Measurements from ENCODE around the gene NCF1.
"Not testable (repeated sequence)": the region's sequence is repeated elsewhere in the genome, so short reads cannot be mapped to it uniquely, and the experiment has no call there.

NCF1 gene

GRCh38 chr7:74773760-74774750 lies at the start of gene NCF1:
NCF1 (plus strand) TSS chr7:74774011; CDS start chr7:74774032, 21 bp downstream.
- not testable (repeated sequence) for H3K4me3 ChIP-seq (ENCODE audit: low read length)

DNA sequence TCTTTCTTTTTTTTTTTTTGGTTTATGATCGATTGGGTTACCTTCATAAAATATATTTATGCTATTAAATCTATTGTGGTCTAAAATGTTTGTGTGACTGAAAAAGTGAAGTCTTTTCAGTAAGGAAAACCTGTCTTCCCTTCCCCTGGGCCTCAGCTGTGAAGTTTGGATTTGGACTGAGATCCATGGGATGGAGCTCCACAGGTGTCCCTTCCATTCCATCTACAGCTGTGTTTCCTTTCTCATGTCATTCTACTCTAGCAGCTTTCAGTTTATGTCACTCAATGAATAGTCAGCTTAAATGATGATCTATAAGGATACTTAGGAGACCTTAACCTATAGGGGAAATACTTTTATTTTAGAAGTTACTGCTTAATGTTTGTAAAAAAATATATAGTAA lies 48.0 kb upstream of the NCF1 start:
- no peak overlapping the region for H3K4me3 ChIP-seq (ENCODE audit: low read length)
- no peak for TF ChIP-seq ZNF274 (IDR thresholded peaks at IDR 0.05; ENCODE audit: low read depth, low read length)

DNA sequence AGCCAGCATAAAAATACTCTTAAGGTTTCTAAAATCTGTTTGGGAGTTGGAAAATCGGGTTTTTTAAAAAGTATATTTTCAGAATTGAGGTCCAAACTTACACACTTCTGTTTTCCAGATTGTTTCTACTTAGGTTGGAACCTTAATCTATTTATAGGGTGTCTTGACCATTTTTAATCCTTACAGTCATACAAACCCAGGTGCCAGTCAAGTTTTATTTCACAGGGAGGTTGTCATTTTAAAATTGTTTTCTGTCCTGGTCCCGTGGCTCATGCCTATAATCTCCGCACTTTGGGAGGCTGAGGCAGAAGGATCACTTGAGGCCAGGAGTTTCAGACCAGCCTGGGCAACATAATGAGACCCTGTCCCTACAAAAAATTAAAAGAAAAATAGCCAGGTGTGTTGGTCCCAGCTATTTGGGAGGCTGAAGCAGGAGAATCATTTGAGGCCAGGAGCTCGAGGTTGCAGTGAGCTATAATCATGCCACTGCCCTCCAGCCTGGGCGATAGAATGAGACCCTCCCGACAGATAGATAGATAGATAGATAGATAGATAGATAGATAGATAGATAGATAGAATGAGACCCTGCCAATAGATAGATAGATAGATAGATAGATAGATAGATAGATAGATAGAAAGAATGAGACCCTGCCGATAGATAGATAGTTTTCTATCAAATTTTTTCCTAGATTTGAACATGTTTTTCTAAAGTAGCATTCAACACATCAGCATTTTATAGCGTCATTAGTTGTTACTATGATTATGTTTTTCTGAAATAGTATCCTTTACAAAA lies 47.3 kb upstream of the NCF1 start:
- TF ChIP-seq ZNF274 (IDR thresholded peaks at IDR 0.05; ENCODE audit: low read depth, low read length), result no peak
- no peak overlapping the region for H3K4me3 ChIP-seq (ENCODE audit: low read length)

- not testable (repeated sequence) for H3K4me3 ChIP-seq (ENCODE audit: low read length)
These were observed 45.1 kb upstream of the NCF1 start for GRCh38 chr7:74728686-74729085.

GRCh38 chr7:74730186-74730585 lies 43.6 kb upstream of the NCF1 start:
- H3K4me3 ChIP-seq (ENCODE audit: low read length), result not testable (repeated sequence)

GRCh38 chr7:74739974-74740703 lies 33.7 kb upstream of the NCF1 start:
- H3K4me3 ChIP-seq (ENCODE audit: low read length), result not testable (repeated sequence)

GRCh38 chr7:74743936-74744557 lies 29.8 kb upstream of the NCF1 start:
- H3K4me3 ChIP-seq (ENCODE audit: low read length), result not testable (repeated sequence)

GRCh38 chr7:74753921-74754482 lies 19.8 kb upstream of the NCF1 start:
- not testable (repeated sequence) for H3K4me3 ChIP-seq (ENCODE audit: low read length)

DNA sequence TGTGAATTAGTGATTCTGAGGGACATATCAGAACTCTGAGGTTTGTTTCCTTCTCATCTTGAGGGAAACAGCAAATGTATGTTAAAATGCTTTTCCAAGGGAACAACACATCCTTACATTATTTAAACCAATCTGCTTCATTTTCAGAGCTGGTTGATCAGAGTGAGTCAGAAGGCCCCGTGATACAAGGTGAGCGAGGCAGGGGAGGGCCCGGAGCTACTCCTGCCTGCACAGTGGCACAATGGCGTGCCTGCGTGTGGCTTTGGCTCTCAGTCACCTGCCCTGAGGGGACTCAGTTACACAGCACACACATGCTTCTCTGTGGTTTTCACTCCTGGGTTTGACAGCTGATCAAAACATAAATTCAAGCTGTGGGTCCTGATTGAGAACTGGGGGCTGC lies 17.1 kb upstream of the NCF1 start:
- H3K4me3 ChIP-seq (ENCODE audit: low read length), result not testable (repeated sequence)

- H3K4me3 ChIP-seq (ENCODE audit: low read length), result not testable (repeated sequence)
These were observed 15.5 kb upstream of the NCF1 start for GRCh38 chr7:74758268-74758667.

DNA sequence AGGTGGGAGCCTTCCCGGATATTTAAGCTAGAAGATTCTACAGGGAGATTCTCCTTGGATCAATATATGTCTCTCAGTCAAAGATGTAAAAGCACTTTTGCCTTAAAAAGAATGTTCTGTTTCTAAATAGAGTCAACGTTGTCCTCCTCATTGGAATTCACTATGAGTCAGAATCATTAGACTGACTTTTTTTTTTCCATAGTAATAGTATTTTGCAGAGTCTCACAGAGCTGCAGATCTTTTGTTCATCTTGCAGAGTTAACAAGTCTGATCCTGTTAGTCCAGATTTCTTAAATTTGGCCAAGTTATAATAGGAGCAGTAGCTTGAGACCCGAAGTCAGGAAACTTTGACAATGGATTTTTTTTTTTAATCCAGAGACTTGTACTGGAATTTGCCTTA lies 14.8 kb upstream of the NCF1 start:
- not testable (repeated sequence) for H3K4me3 ChIP-seq (ENCODE audit: low read length)

DNA sequence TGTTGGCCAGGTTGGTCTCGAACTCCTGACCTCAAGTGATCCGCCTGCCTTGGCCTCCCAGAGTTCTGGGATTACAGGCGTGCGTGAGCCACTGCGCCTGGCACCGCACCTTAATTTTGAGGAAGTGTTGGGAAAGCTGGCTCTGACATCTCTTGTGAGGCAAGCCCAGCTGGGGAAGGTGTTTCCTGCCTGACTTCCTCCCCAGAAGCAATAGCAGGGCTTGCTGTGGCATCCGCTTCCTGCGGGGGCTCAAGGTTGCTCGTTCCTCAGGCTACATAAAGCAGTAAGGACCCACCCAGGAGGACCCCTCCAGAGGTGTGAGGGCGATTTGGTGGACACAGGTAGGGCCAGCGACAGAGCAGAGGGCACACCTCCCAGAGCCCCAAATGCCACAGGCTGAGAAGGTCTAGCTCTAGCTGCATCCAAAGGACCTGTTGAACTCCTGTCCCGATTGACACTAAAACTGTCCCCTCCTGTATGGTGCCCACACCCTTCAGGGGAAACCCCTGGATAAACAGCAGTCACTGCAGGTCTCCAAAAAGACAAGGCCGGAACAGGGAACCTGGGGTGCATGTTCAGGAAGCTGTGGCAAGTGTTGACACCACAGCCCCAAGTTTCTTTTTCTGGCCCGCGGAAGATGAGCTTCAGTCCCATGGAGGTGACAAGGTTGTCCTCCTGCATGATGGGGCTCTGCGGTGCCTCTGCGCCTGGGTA lies 8.4 kb upstream of the NCF1 start:
- not testable (repeated sequence) for H3K4me3 ChIP-seq (ENCODE audit: low read length)

DNA sequence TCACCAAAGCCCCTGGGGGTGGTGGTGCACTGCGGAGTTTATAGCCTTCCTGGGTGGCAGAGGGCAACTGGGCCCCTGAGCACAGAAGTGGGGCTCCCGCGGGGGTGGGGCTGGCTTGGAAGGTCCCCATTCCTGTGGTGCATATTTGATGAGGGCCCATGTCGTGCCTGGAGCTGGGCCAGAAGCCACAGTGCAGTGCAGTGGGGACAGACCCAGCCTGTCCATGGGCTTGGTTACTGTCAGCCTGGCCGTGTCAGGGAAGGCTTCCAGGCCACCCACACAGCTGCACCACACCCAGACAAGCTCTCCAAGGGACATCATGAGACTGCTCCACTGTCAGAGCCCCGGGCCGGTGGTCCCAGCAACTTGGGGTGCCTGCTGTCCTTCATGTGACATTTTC lies 7.3 kb upstream of the NCF1 start:
- not testable (repeated sequence) for H3K4me3 ChIP-seq (ENCODE audit: low read length)

DNA sequence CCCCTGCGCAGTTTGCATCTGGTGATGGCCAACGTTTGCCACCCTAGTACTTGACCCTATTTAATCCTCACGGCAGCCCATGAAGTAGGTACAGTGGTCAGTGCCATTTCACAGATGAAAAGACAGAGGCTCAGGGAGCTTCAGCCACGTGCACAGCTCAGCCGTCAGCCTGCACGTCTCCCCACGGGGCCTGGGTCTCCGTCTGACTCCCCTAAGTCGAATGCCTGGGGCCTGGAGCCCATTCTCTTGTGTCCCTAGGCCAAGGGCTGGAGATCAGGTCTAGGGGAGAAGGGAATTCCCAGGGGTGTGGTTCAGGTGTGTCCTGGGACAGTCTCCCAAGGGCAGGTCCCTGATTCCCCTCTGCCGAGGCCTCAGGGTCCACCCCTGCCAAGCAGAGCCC lies 6.8 kb upstream of the NCF1 start:
- H3K4me3 ChIP-seq (ENCODE audit: low read length), result not testable (repeated sequence)

DNA sequence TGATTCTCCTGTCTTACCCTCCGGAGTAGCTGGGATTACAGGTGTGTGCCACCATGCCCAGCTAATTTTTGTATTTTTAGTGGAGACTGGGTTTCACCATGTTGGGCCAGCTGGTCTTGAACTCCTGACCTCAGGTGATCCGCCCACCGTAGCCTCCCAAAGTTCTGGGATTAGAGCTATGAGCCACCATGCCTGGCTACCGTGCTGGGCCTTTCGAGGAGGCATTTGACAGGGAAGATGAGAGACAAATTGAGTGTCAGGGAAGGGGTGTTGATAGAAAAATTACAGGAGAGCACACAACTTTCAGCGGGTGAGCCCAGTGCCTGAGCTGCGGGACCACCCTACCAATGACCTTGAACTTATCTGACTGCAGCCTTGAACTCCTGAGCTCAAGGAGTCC lies 3.7 kb upstream of the NCF1 start:
- not testable (repeated sequence) for H3K4me3 ChIP-seq (ENCODE audit: low read length)

- H3K4me3 ChIP-seq (ENCODE audit: low read length), result not testable (repeated sequence)
These were observed 1.7 kb upstream of the NCF1 start for GRCh38 chr7:74772093-74772492.

GRCh38 chr7:74775111-74775510 lies 1.3 kb downstream of the NCF1 start:
- H3K4me3 ChIP-seq (ENCODE audit: low read length), result not testable (repeated sequence)

DNA sequence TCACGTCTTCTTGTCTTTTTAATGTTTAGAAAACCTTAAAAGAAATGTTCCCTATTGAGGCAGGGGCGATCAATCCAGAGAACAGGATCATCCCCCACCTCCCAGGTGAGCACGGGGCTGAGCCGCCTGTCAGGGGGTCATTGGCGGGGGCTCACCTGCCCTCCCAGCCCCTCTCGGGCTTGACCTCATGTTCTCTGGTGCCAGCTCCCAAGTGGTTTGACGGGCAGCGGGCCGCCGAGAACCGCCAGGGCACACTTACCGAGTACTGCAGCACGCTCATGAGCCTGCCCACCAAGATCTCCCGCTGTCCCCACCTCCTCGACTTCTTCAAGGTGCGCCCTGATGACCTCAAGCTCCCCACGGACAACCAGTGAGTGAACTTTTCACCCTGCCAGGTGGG lies 5.2 kb downstream of the NCF1 start:
- H3K4me3 ChIP-seq (ENCODE audit: low read length), result not testable (repeated sequence)

GRCh38 chr7:74781746-74782145 lies 7.9 kb downstream of the NCF1 start:
- H3K4me3 ChIP-seq (ENCODE audit: low read length), result not testable (repeated sequence)

GRCh38 chr7:74783595-74783994 lies 9.8 kb downstream of the NCF1 start:
- H3K4me3 ChIP-seq (ENCODE audit: low read length), result not testable (repeated sequence)
